GF-D8 (cell line): Measurements from ENCODE around the gene TNFAIP8L3.
"Not testable (repeated sequence)": the region's sequence is repeated elsewhere in the genome, so short reads cannot be mapped to it uniquely, and the experiment has no call there.

Experiments
- DNase-seq: peaks from one replicate; lab custom pipeline; 2025; lab: John Stamatoyannopoulos, UW

TNFAIP8L3 gene

DNA sequence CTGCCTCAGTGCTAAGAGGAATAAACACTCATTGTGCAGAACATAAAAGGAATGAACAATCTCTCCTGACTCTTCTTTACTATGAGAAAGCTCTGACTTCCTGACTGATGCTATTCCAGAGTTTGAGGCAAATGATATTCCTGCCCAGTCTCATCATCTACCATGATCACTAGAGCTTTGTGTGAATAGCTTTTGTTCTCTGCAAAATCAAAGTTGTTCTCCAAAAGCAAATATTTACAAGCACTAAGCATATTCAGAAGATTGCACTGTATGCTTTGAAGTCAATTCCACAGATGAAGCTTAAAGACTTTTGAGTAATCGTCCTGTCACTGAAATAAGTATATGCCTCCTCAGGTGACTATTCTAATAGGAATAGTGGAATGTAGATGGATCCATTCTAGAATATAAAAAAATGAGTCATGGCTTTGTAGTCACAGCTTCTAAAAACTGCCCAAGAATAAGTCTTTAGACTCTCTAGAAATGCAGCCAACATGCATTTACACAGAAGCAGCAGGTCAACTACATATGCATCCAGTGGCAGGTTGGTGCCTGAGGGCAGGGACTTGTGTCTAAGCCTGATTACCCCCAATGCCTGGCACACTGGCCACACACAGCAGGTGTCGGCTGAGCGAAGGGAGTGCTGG, 34.6 kb downstream of the TNFAIP8L3 start:
- no peak for DNase-seq

DNA sequence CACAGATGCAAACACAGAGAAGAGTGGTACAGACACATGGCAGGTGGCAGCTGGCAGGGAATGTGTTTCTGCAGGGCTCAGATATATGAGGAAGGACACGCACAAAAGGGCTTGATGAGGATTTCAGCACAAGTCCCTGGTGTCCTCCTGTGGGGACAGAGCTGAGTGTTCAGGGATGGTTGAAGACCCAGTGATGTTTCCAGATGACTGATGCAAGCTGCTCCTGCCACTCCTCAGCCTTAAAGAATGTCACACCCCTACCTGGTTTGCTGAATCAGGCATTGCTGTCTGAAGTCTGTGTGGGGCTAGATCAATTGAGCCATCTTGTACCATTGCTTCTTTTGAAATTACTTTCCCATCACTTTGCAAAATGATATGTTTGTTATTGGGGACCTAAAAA, 40.2 kb downstream of the TNFAIP8L3 start:
- DNase-seq = no peak

DNA sequence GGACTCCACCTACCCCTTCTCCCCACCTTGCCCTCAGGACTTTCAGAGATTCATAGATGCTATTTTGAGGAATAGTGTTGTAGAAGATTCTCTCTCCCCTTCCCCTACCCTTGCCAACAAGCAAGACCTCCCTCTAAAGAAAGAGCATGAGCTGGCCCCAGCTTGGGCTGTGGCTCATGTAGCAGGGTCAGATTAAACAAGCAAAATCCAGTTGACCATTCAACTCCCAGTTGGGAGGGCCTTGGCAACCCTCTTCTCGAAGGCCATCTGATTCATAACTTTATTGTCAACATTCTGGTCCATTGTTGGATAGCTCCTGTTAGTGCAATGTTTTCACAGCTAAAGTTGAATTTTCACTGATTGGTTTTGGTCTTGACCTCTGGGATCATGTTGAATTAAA, 41.1 kb downstream of the TNFAIP8L3 start:
- no peak for DNase-seq

GRCh38 chr15:51051776-51052175, 42.9 kb downstream of the TNFAIP8L3 start:
- DNase-seq = no peak

DNA sequence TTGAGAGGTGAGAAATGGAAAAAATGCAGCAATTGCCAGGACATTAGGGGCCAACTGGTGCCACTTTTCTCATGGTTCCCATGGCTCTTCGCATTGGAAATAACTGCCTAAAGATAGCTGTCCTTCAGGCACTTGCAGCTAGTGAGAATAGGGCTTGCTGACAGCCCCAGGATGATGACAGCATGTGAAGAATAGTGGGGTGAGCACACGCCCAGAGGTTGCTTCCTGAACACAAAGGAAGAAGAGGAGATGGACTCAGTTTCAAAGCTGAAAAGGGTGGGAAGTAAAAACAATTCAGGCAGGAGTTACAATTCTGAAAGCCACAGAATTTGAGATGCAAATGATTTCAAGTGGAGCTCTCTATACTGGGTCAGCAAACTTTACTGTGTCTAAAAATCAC, 45.6 kb downstream of the TNFAIP8L3 start:
- no peak for DNase-seq

DNA sequence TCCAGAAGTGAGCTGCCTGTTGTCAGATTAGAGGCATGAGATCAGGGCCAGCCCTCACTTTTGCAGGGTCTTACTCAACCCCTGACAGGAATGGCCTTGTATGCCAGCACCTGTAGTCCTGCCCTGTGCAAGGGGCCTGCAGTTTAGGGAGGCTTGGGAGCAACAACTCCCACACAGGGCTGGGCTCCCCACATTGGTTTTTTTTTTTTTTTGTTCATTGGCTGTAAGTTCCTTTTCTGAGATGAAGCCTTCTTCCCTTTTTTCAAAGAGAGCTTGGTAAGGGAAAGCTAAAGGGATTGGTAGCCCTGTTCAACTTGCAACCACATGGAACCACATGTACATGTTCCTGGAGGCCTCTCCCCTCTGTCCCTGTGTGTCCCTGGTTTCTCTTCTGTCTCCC, 46.4 kb downstream of the TNFAIP8L3 start:
- no peak for DNase-seq

GRCh38 chr15:51046799-51047449, 47.8 kb downstream of the TNFAIP8L3 start:
- DNase-seq = no peak

- no peak for DNase-seq
Observed at GRCh38 chr15:51046016-51046415, 48.7 kb downstream of the TNFAIP8L3 start.

DNA sequence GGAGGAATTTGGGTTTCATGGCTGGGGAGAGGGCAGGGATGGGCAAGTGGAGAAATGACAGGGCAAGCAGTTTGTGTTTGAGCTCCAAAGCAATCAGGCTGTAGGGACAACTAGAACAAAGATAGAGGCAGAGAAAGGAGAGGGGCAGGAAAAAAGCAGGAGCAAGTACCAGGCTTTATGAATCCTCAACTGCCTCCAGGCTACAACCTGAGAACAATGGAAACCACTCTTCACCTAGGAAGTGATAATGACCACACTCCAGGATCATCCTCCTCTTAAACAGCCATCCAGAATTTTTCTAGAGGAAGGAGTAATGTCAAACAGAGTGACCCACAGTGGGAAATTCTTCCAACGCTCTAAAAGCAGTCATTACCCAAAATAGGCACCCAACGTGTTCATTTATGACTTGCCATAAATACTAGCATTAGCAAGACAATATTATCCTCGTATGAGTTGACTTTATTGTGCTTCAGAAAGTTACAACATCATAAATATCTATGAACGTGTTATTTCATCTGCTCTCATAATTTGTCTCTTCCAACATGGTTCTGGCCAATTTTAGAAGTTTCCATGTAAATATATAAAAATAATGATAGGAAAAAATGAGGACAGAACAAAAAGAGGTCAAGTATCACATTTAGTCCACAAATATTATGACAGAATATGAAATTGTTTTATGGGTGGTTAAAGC, 50.5 kb downstream of the TNFAIP8L3 start:
- no peak for DNase-seq

DNA sequence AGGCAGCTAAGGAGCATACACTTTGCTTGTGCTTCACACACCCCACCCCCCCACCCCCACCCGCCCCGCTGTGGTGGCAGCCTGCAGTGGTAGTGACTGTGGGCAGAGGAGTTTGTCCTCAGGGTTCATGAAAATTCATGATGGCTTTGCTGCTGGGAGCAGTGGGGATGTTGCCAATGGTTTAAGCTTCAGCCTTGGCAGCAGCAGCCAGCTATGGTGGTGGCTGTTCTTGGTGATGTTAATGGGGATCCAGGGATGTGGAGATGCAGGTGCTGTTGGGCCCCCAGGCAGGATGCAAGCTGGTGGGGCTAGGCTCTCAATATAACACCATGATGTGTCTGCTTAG, 55.8 kb downstream of the TNFAIP8L3 start:
- DNase-seq = no peak

DNA sequence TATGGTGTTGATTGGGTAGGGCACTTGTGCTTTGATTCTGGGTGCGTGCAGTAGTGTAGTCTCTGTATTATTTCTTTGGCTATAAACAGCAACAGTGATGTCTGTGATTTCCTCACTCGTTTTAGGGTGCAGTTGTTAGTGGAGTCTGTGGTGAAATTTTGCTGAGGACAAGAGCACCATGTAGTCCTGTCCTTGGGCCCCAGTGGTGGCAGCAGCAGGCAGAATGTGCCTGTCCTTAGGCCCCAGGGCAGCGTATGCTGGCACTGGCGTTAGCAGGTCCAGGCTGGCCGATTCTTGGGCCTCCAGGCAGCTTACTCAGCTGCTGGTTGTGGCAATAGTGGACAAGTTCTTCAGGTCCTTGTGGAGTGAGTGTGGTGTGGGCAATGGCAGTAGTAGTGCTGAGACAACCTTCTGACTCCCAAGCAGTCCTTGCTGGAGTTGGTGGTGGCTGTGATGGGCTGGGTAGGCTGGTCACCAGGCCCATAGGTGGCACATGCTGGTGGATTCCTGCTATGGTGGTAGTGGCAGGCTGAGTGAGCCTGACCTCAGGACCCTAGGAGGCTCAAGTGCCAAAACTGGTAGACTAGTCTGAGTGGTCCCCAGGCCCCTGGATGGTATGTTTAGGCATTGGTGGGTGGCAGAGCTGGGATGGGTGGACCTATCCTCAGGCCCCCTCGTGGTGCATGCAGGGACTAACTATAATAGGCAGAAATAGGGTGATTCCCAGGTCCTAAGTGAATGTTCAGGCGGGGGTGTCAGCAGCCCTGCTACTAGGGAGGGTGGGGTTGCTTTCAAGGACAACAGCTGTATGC, 56.3 kb downstream of the TNFAIP8L3 start:
- DNase-seq = no peak

DNA sequence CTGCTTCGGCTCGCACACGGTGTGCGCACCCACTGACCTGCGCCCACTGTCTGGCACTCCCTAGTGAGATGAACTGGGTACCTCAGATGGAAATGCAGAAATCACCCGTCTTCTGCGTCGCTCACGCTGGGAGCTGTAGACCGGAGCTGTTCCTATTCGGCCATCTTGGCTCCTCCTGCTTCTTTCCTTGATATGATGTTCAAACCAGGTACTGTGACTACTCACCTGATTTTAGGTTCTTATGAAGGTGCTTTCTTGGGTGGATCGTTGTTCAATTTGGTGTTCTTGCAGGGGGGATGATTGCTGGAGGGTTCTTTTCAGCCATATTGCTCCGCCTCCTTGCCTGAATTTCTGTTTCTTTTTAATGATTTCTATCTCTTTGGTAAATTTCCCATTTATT, 57.2 kb downstream of the TNFAIP8L3 start:
- not testable (repeated sequence) for DNase-seq

DNA sequence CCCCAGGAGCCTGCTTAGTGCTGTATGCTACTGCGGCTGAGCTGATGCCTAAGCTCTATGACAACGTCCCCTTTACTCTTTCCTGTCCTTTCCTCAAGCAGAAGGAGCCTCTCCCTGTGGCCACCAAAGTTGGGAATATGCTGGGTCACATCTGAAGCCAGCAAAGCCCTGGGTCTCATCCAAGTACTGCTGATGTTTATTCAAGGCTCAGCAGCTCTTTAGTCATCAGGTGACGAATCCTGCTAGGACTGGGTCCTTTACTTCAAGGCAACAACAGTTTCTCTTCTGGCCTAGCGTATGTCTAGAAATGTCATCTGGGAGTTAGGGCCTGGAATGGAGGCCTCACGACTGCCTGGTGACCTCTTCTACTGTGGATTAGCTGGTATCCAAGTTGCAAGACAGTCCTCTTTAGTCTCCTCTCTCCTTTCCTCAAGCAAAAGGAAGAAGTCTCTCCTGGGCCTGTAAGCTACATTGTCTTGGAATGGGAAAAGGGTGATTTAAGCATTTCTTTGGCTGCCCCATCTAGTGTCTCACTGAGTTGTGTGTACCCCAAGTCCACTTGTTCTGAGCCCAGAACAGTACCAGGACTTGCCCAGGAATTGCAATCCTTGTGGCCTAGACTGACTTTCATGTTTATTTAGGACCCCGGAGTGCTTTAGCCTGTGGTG, 63.9 kb downstream of the TNFAIP8L3 start:
- DNase-seq = no peak

- DNase-seq = no peak
Observed at GRCh38 chr15:51025454-51025846, 69.3 kb downstream of the TNFAIP8L3 start.

DNA sequence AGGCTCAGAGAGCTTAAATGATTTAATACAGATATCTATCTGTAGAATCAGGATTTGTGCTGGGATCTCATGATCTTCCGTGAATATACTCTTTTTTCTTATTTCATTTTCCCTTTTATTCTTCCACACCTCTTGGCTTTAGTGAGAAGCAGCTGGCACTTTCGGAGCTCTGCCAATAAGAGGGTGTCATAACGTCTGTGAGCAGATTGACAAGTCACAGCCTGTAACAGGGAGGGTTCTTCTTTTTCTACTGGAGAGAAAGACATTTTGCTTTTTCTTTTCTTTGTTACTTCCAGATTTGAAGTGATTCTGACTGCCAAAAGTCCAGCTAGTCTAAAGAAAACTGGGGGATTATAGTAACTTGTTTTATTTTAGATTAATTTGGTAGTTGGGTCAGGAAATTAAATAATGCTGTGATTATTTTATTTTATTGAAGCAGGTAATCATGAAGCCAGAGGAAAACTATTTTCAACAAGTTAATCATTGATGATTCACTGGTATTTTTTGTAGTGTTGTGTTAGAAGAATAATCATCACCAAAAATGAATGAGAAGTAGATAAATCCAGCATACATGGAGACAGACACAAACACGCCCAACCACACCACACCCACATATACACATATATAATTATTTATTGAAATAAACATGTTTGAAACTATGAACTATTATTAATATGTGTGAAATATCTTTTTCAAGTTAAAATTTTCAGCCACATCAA, 69.8 kb downstream of the TNFAIP8L3 start:
- no peak for DNase-seq

- no peak for DNase-seq
Observed at GRCh38 chr15:51023499-51023898, 71.2 kb downstream of the TNFAIP8L3 start.

GRCh38 chr15:51022206-51022605, 72.5 kb downstream of the TNFAIP8L3 start:
- DNase-seq = no peak

GRCh38 chr15:51016615-51017014, 78.1 kb downstream of the TNFAIP8L3 start:
- no peak for DNase-seq

- no peak for DNase-seq
Observed at GRCh38 chr15:51011212-51011611, 83.5 kb downstream of the TNFAIP8L3 start.

GRCh38 chr15:51007131-51007666, 87.5 kb downstream of the TNFAIP8L3 start:
- no peak for DNase-seq
